ENCODE measurements around the gene C4orf50.

C4orf50 gene

GRCh38 chr4:5930456-5930855 lies 87.8 kb downstream of the C4orf50 start:
- TF ChIP-seq GATA3 (IDR thresholded peaks at IDR 0.05; ENCODE audit: low read depth, low read length) (no peak), GATA2 (IDR thresholded peaks at IDR 0.05; ENCODE audit: low read depth, low read length) (no peak)

- no peak for TF ChIP-seq GATA2 (IDR thresholded peaks at IDR 0.05; ENCODE audit: low read depth, low read length)
- TF ChIP-seq GATA3 (IDR thresholded peaks at IDR 0.05; ENCODE audit: low read depth, low read length): no peak
Observed at GRCh38 chr4:5928844-5929420, 89.3 kb downstream of the C4orf50 start.

GRCh38 chr4:5928274-5928673 lies 90.0 kb downstream of the C4orf50 start:
- no peak for TF ChIP-seq GATA3 (IDR thresholded peaks at IDR 0.05; ENCODE audit: low read depth, low read length)
- no peak for TF ChIP-seq GATA2 (IDR thresholded peaks at IDR 0.05; ENCODE audit: low read depth, low read length)

- TF ChIP-seq GATA3 (IDR thresholded peaks at IDR 0.05; ENCODE audit: low read depth, low read length) (no peak), GATA2 (IDR thresholded peaks at IDR 0.05; ENCODE audit: low read depth, low read length) (no peak)
Observed at GRCh38 chr4:5927747-5928146, 90.5 kb downstream of the C4orf50 start.

- TF ChIP-seq GATA3 (IDR thresholded peaks at IDR 0.05; ENCODE audit: low read depth, low read length) (no peak), GATA2 (IDR thresholded peaks at IDR 0.05; ENCODE audit: low read depth, low read length) (no peak)
Observed at GRCh38 chr4:5927116-5927515, 91.1 kb downstream of the C4orf50 start.

- no peak for TF ChIP-seq GATA3 (IDR thresholded peaks at IDR 0.05; ENCODE audit: low read depth, low read length)
- TF ChIP-seq GATA2 (IDR thresholded peaks at IDR 0.05; ENCODE audit: low read depth, low read length): no peak
Observed at GRCh38 chr4:5926598-5926997, 91.6 kb downstream of the C4orf50 start.

- TF ChIP-seq GATA3 (IDR thresholded peaks at IDR 0.05; ENCODE audit: low read depth, low read length): no peak
- no peak for TF ChIP-seq GATA2 (IDR thresholded peaks at IDR 0.05; ENCODE audit: low read depth, low read length)
Observed at GRCh38 chr4:5925419-5926200, 92.6 kb downstream of the C4orf50 start.

- no peak for TF ChIP-seq GATA3 (IDR thresholded peaks at IDR 0.05; ENCODE audit: low read depth, low read length)
- TF ChIP-seq GATA2 (IDR thresholded peaks at IDR 0.05; ENCODE audit: low read depth, low read length): no peak
Observed at GRCh38 chr4:5924461-5925125, 93.6 kb downstream of the C4orf50 start.

- TF ChIP-seq GATA3 (IDR thresholded peaks at IDR 0.05; ENCODE audit: low read depth, low read length): no peak
- no peak for TF ChIP-seq GATA2 (IDR thresholded peaks at IDR 0.05; ENCODE audit: low read depth, low read length)
Observed at GRCh38 chr4:5923376-5923775, 94.9 kb downstream of the C4orf50 start.

GRCh38 chr4:5922556-5922955 lies 95.7 kb downstream of the C4orf50 start:
- TF ChIP-seq GATA3 (IDR thresholded peaks at IDR 0.05; ENCODE audit: low read depth, low read length) (no peak), GATA2 (IDR thresholded peaks at IDR 0.05; ENCODE audit: low read depth, low read length) (no peak)

- TF ChIP-seq GATA3 (IDR thresholded peaks at IDR 0.05; ENCODE audit: low read depth, low read length) (no peak), GATA2 (IDR thresholded peaks at IDR 0.05; ENCODE audit: low read depth, low read length) (no peak)
Observed at GRCh38 chr4:5921981-5922380, 96.2 kb downstream of the C4orf50 start.

GRCh38 chr4:5921101-5921980 lies 96.9 kb downstream of the C4orf50 start:
- TF ChIP-seq GATA2 (IDR thresholded peaks at IDR 0.05; ENCODE audit: low read depth, low read length): no peak
- no peak for TF ChIP-seq GATA3 (IDR thresholded peaks at IDR 0.05; ENCODE audit: low read depth, low read length)

GRCh38 chr4:5919571-5919970 lies 98.7 kb downstream of the C4orf50 start:
- no peak for TF ChIP-seq GATA2 (IDR thresholded peaks at IDR 0.05; ENCODE audit: low read depth, low read length)
- TF ChIP-seq GATA3 (IDR thresholded peaks at IDR 0.05; ENCODE audit: low read depth, low read length): no peak

- TF ChIP-seq GATA2 (IDR thresholded peaks at IDR 0.05; ENCODE audit: low read depth, low read length) (no peak), GATA3 (IDR thresholded peaks at IDR 0.05; ENCODE audit: low read depth, low read length) (no peak)
Observed at GRCh38 chr4:5919044-5919443, 99.2 kb downstream of the C4orf50 start.
